HG03039 (cell line): Measurements from ENCODE around the gene BEX4.
"Not testable (repeated sequence)": the region's sequence is repeated elsewhere in the genome, so short reads cannot be mapped to it uniquely, and the experiment has no call there.

ENCODE experiments used
- ATAC-seq: cut with Tn5 transposase; IDR thresholded peaks from one replicate; pipeline ENCODE4 v1.9.1; 2021; ENCODE audit warnings: mild to moderate bottlenecking, moderate library complexity; ENCODE audit not compliant: unreplicated experiment

BEX4 gene, protein sequence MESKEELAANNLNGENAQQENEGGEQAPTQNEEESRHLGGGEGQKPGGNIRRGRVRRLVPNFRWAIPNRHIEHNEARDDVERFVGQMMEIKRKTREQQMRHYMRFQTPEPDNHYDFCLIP

DNA sequence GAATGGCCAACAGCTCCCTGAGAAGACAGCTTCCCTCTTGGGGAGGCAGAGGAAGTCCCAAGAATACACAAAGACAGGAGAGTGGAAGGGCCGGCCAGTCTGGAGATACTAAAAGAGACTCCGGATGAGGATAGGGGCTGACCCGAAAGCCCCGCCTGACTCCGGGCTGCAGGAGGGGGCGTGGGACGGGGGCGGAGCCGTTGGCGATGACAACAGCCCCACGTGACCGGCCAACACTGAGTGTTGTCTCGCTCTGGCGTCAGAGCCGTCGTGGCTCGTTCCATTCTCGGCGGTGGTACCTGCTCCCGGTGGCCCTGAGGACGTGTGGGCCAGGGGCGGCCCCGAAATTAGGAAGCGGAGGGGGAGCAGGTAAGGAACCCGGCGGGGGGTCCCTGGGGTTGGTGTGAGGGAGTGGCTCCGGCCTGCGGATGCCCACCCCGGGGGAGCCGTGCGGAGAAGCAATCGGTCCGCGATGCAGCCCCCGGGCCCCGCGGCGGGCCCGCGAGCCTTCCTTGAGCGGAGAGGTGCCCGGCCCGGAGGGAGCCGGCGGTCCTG, at the start of gene BEX4:
Gene BEX4 (plus strand): TSS at position 239 of the 555 bp plus-strand sequence. CDS start 1,046 bp downstream, outside the sequence.
- ATAC-seq: peak; percentile 92

DNA sequence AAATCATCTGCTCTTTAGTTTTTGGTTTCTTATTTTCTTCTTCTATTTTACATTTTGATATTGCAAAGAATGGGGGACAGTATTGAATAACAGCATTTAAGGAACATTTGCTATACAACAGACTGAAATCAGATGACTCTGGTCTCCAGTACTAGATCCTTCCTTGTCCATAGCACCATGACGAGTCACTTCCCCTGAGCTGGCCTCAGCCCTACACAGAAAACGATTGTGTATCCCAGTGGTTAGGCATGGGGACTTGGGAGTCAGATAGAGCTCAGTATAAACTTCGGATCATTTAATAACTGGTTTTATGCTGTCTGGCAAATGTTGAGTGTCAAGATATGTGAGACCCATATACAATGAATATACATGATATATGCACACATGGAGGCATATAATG, 44.7 kb upstream of the BEX4 start:
- no peak for ATAC-seq

DNA sequence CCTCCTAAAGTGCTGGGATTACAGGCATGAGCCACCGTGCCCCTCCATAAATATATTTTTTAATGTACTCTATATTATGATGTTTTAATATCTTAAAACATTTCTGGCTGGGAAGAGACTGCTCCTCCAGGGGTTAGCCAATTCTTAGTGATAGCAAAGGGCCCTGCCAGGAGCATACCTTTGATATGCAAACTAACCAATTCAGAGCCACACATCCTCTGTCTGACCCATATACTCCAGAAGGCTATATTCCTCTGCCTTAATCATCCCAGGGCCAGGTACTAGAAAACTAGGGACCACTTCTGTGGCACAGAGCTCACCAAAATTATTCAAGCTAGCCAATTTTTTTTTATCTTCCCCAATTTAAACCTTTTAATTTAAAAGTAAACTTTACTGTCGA, 43.6 kb upstream of the BEX4 start:
- ATAC-seq: no peak

DNA sequence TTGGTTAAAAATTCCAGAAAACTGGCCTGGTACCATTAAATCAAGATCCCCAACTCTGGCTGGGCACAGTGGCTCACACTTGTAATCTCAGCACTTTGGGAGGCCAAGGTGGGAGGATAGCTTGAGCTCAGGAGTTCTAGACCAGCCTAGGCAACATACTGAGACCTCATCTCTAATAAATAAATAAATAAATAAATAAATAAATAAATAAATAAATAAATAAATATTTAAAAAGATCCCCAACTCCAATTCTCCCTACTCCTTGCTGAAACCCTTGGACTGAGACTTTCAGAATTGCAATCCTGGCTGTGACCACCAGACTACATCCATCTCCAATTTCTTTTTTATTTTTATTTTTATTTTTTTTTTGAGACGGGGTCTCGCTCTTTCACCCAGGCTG, 39.7 kb upstream of the BEX4 start:
- ATAC-seq: not testable (repeated sequence)

DNA sequence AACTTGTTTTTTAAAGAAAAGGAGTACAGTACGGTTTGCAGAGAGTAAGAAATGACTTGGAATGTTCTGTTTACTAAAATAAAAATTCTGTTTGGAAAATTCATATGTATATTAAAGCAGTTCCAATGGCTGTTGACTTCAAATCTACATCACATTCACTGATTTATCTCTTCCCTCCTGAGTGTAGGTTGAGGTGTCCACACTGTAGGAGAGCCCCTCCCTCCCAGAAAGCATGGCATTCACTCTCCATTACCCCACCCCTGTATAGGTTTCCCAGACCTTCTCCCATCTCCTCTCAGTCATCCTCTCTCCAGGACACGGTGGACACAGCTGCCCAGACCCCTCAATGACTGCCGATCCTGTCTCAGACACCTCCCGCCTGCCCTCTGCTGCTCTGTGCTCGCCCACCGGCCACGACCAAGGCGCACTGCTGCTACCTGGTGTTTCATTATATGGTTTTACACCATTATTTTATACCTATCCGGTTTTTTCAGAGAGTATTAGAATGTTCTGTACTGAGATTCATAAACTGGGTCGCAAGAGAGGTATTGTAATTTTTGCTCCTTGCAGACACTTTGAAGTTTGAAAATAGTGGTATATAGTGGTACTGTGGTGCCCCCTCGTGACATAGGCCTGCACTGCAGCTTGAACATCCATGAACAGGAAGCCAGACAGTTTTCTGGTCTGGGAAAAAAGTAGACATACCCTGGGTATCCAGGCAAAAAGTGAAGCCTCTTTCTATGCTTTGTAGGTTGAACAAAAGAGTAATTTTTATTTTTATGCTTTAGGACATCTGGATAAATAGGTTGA, 38.8 kb upstream of the BEX4 start:
- no peak for ATAC-seq

DNA sequence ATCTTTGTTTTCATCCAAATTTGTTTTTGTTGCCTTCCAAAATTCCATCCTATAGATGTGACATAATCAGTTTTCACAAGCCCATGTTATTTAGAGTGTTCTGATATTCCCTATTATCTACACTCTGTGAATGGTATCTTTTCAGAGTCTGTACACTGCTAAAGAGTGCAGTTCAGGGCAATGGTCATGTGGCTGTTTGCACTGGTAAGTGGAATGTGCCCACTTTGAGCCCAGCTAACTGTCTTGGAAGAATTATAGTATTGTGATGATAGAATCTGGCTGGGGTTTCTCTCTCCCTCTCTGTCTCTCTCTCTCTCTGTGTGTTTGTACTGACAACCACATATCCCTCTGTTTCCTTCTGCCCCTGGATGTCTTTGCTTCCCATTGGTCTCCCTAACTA, 37.4 kb upstream of the BEX4 start:
- no peak for ATAC-seq

DNA sequence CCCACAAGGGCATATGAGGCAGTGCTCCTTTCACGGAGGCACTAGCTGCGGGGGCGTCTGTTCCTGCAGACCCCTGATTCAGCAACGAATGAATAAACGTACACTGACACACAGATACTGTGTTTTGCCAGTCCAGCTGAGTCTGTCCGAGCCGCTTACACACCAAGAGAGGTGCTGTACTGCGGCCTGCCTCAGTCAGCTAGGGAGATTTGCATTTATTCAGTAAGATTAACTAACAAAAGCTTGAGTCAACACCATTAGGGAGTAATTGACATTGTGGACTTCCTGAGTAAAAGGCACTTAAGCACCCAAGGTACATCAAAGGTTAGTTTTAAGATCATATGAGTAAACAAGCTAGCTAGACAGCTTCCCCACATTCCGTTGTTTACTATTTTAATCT, 31.0 kb upstream of the BEX4 start:
- no peak for ATAC-seq

DNA sequence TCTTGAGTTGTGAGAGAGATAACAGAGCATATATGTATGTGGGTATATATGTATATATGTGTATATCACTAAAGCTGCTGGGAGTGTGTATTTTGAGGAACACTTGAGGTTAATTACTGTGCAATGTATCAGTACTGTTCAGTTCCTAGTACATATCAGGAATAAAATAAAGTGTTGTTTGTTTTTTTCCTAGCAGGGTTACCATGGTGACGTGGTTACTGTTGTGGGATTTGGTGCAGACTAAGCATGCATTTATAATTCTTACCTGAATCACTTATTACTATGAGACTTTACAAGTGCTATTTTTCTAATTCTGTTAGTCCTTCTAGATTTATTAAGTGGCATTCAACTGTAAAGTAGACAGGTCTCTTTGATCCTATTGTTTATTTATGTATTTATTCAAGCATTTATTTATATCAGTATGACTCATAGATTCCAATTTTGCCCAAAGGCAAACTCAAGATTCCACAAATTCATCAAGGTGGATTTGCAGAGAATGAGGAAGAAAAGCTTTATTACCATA, 26.9 kb upstream of the BEX4 start:
- ATAC-seq: no peak

DNA sequence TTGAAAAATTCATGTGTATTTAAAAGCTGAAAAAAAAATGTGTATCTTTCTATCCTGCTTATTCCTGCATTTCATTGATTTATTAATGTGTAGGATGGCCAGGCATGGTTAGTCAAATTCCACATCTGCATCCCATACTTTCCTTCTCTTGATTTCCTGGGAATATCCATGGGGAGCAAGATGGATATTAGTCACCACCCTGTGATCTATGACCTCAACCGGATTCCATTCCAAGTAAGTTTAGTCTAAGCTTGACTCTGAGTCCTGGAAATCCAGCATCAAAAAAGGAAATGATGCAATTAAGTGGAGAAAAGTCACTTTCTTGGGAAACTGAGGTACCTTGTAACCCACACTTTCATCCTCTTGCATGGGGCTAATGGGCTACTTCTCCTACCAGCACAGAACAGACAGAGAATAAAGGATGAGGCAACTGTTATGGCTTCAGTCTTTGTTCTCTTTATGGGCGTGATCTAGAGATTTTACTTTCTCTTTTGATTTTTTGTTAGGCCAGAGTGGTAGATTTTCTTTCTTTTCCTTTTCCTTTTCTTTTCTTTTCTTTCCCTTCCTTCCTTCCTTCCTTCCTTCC, 17.1 kb upstream of the BEX4 start:
- no peak for ATAC-seq

DNA sequence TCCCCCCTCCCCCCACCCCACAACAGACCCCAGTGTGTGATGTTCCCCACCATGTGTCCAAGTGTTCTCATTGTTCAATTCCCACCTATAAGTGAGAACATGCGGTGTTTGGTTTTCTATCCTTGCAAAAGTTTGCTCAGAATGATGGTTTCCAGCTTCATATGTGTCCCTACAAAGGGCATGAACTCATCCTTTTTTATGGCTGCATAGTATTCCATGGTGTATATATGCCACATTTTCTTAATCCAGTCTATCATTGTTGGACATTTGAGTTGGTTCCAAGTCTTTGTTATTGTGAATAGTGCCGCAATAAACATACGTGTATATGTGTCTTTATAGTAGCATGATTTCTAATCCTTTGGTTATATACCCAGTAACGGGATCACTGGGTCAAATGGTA, 16.2 kb upstream of the BEX4 start:
- ATAC-seq: not testable (repeated sequence)

DNA sequence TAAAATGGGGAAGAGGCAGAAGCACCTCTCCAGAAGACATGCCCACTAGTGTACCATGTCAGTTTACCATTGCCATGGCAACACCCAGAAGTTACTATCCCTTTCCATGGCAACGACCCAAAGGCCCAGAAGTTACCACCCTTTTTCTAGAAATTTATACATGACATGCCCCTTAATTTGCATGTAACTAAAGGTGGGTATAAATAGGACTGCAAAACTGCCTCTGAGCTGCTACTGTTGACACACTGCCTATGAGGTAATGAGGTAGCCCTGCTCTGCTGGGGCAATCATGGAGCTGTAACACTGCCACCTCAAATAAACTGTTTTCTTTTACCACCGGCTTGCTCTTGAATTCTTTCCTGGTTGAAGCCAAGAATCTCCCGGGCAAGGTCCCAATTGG, 13.9 kb upstream of the BEX4 start:
- no peak for ATAC-seq

DNA sequence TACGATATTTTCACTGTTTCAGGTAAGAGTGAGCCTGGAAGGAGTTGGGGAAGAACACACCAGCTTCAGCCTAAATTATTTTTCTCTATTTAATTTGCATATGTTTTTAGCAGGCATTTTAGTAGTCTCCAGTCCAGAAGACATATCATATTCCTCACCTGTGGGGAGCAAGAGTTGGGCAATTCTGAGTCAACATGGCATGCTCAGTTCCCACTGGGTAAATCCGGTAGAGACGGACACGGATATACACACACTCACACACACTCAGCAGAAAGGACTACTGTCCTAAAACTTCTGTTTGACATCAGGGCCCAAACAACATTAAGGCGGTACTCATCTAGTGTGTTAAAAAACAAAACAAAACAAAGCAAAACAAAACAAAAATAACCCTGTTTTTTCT, 4.9 kb upstream of the BEX4 start:
- ATAC-seq: no peak

DNA sequence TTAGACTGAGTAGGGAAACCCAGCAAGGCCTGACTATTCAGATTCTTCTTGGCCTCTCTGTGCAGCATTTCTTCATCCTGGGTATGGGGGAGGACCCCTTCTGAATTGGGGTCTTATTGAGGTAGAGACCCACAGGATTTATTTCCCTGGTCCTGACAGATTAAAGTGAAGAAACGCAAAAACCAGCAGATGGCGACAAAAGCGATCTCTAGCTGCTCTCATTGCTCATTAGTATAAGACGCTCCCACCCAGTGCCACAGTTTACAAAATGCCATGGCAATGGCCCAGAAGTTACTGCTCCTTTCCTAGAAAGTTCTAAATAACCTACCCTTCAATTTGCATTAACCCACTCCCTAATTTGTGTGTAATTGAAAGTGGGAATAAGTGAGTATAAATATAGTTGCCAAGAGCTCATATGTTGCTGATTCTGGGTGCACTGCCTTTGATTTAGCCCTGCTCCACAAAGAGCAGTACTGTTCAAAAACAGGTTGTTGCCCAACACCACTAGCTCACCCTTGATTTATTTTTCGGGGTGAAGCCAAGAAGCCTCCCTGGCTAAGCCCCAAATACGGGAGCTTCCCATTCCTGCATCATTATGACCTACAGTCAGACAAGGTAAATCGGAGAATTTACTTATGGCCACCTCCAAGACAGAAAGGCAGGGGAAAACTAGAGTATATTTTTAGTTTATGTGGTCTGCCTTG, 3.7 kb upstream of the BEX4 start:
- no peak for ATAC-seq

DNA sequence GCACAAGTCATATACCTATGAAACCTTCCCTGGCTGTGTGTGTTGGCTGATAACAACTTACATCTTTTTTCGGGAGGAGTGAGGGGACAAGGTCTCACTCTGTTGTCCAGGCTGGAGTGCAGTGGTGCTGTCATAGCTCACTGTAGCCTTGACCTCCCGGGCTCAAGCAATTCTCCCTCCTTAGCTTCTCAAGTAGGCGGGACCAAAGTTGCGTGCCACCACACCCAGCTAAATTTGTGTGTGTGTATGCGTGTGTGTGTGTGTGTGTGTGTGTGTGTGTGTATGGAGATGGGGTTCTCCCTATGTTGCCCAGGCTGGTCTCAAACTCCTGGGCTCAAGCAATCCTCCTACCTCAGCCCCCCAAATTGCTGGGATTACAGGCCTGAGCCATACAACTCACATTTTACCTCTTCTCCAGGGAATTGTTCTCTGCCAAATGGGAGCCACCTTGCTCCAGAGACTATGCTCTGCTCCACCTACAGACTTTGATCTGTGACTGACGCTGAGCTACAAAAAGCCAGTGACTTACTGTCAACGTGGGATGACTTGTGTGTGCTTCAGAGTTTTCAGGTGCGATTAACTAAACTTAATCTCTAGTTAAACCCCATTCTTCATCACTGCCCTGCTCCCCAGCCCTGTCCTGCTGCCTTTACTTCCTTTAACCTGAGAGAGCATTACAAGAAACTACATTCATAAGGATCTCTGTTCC, 2.0 kb upstream of the BEX4 start:
- no peak for ATAC-seq

DNA sequence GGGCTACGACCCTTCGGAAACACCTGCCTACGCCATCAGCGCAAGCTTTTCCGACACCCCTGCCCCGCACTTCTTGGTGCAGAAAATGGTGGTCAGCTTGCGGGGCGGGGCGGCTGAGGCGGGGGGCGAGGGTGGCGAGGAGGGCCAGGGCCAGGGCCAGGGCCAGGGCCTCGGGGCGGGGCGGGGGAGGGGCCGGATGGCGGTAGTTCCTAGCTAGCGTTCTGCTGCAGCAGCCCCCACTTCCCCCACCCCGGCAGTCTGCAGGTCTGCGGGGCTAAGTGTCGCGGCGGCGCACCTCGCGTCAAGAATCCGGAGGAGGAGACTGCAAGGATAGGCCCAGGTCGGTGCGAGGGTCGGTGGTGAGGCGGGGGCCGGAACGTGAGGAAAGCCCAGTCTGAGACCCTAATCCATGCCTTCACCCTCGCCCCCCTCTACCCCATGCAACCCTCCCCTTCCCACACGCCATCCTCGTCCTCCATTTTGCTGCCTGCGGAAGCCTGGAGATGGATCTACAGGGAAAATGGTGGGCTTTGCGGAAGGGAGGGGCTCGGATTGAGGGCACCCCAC, 600 bp downstream of the BEX4 start:
- peak; percentile 8 for ATAC-seq

DNA sequence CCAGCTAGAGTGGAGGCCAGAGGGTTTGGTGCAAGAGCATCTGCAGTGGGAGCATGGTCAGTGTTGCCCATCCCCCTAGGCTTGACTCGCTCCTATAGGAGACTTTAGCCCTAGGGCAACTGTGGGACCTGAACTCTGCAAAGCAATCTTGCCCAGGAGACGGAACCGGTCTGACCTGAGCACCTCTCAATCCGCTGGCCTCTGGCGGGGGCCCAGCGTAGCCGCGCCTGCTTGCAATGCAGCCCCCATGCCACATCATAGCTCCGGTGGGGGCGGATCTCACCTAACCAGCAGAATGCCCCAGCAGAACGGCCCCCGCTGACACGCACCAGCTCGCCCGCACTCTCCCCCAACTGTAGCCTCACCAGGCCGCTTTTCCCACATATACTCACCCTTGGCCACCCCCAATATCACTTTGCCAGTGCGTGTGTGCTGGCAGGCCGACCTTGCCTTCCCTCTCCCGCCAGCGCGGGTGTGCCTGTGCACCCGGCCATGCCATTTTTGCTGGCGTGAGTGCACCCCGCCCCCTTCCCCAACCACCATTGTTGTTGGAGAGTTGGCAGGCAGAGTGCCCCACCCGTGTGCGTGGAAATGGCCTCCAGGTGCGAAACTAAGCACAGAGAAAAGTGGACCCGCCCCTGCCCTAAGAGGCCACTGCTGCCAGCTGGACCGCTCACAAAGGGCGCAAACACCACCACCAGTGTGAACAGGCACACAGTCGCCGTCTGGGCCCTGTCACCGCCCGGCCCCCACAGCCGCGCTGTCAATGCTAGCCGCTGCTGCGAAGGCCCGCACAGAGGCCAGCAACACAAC, 5.8 kb downstream of the BEX4 start:
- no peak for ATAC-seq

DNA sequence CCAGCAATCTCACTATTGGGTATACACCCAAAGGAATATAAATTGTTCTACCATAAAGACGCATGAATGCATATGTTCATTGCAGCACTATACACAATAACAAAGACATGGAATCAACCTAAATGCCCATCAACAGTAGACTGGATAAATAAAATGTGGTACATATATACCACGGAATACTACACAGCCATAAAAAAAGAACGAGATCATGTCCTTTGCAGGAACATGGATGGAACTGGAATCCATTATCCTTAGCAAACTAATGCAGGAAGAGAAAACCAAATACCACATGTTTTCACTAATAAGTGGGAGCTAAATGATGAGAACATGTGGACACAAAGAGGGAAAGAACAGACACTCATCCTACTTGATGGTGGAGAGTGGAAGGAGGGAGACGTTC, 11.0 kb downstream of the BEX4 start:
- not testable (repeated sequence) for ATAC-seq

DNA sequence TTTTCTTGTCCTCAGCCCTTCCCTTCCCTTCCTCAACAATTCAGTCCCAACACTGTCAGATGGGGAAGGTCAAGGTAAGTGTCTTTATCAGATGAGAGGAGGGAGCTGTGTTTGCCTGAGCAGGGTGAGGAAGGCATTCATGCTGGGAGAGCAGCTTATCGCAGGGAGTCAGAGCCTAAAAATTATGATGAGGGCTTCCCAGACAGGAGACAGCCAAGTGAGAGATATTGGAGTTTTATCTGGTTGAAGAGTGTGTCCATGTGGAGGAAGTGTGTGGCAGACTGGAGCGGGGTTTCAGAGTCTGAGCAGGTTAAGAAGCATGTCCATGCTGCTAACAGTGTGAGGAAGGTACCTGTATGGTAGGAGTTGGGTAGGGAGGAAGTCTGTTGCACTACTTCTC, 18.4 kb downstream of the BEX4 start:
- ATAC-seq: no peak

DNA sequence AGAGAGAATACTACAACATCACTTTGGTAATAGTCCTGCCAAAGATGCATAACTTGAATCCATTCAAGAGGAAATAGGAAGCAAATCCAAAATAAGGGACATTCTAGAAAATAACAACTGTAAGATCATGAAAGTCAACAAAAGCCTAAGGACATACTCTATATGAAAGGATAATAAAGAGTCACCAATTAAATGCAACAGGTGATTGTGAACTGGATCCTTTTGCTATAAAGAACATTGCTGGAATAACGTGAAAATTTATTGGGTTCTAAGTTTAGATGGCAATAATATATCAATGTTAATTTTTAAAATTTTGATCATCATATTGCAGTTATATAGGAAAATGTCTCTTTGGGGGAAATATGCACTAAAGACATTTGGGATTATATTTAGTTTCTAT, 20.0 kb downstream of the BEX4 start:
- ATAC-seq: no peak
